Retina (tissue), 1 donor: ENCODE measurements around the gene AMN1.
"Not testable (repeated sequence)": the region's sequence is repeated elsewhere in the genome, so short reads cannot be mapped to it uniquely, and the experiment has no call there.

ENCODE experiments used
- DNase-seq: peaks from one replicate; pipeline ENCODE4 v3.0.0-alpha.2; 2016

Gene AMN1

DNA sequence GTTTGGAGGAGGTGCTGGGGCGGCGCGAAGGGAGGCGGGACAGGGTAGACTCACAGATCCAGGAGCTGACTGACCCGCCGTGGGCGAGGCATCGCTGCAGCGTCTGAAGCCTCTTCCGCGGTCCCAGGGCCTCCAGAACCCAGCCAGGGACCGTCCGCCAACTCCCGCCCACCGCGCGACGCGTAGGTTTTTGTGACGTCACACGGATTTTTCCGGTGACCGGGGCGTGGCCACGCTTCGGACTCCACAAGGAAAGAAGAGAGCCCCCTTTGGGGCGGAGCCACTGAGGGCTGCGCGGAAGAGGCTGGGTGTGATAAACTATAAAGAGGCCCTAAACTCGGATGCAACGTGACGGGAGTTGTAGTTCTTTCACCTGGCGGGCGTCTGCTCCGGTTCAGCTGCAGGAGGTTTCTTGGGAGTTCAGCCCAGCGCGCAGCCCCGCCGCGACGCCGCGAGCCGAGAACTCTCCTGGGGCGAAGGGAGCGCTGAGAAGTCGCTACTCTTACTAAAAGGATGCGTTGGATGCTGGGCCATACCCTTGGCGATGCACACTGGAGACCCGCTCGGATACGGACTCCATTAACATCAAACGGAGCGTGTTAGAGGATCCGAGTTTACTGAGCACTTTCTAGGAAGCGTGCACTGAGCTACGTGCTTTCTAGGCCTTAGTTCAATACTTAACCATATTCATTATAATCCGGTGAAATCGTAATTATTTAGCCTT, at the start of gene AMN1:
AMN1 (minus strand) TSS at position 105 of the 724 bp plus-strand sequence; CDS start at position 92, 13 bp downstream.
- DNase-seq, result peak; percentile 100

GRCh38 chr12:31773867-31774266, 45.0 kb upstream of the AMN1 start:
- no peak for DNase-seq

GRCh38 chr12:31773223-31773750, 44.5 kb upstream of the AMN1 start:
- no peak for DNase-seq

GRCh38 chr12:31772685-31773222, 43.9 kb upstream of the AMN1 start:
- DNase-seq, result no peak

DNA sequence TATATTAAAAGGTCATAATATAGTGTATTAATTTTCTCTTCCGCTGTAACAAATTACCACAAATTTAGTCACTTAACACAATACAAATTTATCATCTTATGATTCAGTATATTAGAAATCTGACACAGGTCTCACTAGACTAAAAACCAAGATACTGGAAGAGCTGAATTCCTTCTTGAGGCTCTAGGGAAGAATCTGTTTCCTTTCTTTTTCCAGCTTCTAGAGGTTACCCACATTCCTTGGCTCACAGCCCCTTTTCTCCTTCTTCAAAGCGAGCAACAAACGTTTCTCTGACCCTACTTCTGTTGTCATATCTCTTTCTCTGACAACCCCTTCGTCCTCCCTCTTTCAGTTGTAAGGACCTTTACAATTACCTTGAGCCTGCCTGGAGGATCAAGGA, 43.4 kb upstream of the AMN1 start:
- no peak for DNase-seq

GRCh38 chr12:31768046-31768445, 39.2 kb upstream of the AMN1 start:
- DNase-seq, result no peak

GRCh38 chr12:31765931-31766330, 37.1 kb upstream of the AMN1 start:
- no peak for DNase-seq

DNA sequence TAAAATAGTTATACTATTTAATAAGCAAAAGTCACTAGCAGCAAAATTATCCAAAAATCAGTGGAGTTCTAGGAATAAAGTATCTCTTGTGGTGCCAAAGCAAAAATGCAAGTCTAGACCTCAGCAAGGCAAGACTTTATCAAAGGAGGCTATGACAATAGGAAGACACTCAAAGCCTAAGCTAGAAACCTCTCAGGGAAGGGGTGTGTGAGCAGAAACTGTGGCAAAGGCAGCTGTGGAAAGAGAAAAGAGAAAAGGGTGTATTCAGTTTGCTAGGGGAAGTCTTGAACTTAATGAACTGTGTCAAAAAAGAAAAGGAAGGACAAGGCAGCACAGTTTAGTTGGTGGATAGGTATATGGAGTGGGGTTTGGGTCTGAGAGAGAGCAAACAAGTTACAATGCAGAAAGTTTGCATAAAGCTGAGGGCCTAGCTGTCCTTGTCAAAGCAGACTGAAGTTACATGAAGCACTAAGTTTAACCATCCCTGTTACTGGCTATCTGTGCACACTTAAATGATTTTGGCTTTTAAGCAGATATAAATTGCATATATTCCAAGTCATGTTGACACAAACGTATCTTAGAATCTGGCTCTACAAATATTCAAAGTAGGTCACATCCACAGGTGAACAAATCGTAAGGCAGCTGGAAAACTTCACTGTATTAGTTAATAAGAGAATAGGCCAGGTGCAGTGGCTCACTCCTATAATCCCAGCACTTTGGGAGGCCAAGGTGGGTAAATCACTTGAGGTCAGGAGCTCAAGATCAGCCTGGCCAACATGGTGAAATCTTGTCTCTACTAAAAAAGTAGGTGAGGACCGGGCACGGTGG, 31.0 kb upstream of the AMN1 start:
- DNase-seq, result no peak

DNA sequence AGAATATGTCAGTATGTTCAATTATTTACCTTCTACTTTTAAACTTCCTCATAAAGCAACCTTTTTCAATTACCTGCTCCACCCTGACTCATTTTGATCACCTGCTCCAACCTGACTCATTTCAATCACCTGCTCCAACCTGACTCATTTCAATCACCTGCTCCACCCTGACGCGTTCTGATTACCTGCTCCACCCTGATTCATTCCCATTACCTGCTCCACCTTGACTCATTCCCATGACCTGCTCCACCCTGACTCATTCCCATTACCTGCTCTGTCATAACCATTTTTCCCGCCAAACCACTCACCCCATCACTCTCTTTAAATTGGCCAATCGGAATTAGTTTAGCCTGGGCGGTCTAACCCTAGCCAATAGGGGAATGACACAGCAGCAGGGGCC, 29.5 kb upstream of the AMN1 start:
- DNase-seq, result not testable (repeated sequence)

DNA sequence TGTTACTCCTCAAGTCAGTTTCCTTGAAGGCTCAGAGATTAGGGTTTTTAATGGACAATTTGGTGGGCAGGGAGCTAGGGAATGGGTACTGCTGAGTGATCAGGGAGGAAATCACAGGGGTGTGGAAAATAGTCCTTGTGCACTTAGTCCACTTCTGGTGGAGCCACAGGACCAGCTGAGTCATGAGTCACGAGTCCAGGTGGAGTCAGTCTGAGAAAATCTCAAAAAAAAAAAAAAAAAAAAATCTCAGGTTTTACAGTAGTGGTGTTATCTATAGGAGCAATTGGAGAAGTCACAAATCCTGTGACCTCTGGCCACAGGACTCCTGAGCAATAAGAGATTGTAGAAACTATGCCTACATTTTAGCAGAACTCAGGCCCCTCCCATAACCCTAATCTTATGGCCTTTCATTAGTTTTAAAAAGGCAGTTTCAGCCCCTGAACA, 28.2 kb upstream of the AMN1 start:
- DNase-seq, result no peak

GRCh38 chr12:31752450-31752849, 23.6 kb upstream of the AMN1 start:
- no peak for DNase-seq

DNA sequence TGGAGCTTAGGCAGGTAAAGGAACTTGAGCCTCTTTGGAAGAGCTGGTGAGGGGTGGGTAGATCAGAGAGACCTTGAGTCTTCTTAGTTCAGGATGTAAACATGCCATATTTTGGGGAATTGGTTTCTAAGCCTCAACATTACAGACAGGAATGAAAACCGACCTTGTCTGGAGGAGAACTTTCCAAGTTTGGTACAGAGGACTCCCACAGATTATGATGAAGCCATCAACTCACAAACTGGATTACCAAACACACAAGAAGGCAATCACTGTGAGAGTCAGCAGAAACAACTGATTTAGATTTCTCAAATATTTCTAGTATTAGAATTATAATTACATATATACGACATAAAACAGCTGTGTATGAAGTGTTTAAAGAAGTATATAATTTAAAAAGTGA, 22.3 kb upstream of the AMN1 start:
- no peak for DNase-seq

DNA sequence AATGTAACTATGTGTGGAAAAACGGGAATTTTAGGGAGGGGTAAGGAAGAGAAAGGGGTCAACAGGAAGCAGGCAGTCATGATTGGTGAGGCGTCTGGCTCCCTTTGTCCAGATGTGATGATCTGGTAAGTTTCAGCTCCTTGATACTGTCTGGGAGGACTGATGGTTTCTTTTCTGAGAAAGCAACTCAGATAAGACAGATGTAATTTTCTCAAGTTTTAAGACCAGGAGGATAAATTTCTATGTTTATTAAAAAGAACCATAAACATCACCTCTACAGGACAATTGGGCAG, 21.9 kb upstream of the AMN1 start:
- DNase-seq, result no peak

DNA sequence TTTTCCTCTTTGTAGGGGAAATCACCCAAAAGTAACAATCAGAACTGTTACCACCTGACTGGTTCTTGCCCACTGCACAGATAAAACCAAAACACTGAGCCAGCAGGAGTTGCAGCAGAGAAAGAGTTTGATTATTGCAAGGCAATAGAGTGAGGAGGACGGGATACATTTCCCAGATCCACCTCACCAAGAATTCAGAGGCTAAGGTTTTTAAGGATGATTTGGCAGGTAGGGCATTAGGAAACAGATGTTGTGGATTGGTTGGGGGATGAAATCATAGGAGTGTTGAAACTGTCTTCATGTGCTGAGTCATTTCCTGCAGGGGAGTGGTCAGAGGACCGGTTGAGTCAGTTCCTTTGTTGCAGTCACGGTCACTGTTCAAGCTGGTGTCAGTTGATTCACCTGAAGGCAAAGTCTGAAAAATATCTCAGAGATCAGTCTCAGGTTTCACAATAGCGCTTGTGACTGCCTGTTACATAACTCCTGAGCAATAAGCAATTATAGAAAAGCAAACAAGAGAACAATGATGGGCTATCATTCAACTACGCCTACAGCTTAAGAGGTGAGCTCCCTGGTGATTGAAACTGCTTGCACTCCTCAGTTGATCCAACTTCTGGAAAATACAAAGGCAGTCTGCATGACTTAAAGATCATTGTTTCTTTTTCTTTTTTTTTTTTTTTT, 20.3 kb upstream of the AMN1 start:
- DNase-seq, result no peak

- DNase-seq, result no peak
These were observed 16.4 kb upstream of the AMN1 start for GRCh38 chr12:31745242-31745641.

- not testable (repeated sequence) for DNase-seq
These were observed 15.5 kb upstream of the AMN1 start for GRCh38 chr12:31744363-31744762.

DNA sequence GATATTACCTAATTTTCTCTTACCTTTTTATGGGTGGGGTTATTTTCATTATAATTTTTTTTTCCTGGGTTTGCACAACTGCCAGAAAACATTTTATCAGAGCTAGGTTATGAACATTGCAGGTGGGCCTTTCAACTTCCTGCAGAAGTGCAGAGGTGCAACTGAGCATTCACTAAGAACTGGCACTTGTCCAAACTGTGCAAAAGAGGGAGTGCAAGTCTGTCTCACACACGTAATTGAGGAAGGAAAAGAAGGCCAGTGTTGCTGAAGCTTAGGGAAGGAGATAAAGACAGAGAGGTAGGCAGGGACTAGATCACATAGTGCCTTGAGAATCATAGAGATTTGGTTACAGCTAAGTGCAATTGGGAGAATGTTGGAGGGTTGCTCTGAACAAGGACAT, 14.1 kb upstream of the AMN1 start:
- no peak for DNase-seq

GRCh38 chr12:31740628-31741027, 11.8 kb upstream of the AMN1 start:
- no peak for DNase-seq

GRCh38 chr12:31737763-31738162, 8.9 kb upstream of the AMN1 start:
- DNase-seq, result no peak

- DNase-seq, result no peak
These were observed 8.5 kb upstream of the AMN1 start for GRCh38 chr12:31737345-31737744.

DNA sequence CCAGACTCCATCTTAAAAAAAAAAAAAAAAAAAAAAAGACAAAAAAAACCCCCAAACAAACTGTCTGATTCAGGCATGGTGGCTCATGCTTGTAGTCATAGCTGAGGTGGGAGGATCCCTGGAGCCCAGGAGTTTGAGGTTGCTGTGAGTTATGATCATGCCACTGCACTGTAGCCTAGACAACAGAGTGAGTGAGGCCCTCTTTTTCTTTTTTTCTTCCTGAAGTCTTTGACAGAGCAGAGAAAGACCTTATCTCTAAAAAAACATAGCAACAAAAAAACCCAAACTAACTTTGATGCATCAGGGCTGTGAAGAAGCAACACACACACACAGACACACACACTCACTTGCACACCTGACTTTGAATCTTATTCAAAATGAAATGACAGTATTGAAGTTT, 7.7 kb upstream of the AMN1 start:
- no peak for DNase-seq

- DNase-seq, result not testable (repeated sequence)
These were observed 5.0 kb upstream of the AMN1 start for GRCh38 chr12:31733549-31734432.
